HG03469 (cell line): ENCODE measurements around the gene MAP3K13.

ENCODE experiments used
- ATAC-seq: cut with Tn5 transposase; IDR thresholded peaks from one replicate; pipeline ENCODE4 v1.9.1; 2021; ENCODE audit warnings: mild to moderate bottlenecking, moderate library complexity, moderate number of reproducible peaks; ENCODE audit not compliant: unreplicated experiment

Gene MAP3K13

DNA sequence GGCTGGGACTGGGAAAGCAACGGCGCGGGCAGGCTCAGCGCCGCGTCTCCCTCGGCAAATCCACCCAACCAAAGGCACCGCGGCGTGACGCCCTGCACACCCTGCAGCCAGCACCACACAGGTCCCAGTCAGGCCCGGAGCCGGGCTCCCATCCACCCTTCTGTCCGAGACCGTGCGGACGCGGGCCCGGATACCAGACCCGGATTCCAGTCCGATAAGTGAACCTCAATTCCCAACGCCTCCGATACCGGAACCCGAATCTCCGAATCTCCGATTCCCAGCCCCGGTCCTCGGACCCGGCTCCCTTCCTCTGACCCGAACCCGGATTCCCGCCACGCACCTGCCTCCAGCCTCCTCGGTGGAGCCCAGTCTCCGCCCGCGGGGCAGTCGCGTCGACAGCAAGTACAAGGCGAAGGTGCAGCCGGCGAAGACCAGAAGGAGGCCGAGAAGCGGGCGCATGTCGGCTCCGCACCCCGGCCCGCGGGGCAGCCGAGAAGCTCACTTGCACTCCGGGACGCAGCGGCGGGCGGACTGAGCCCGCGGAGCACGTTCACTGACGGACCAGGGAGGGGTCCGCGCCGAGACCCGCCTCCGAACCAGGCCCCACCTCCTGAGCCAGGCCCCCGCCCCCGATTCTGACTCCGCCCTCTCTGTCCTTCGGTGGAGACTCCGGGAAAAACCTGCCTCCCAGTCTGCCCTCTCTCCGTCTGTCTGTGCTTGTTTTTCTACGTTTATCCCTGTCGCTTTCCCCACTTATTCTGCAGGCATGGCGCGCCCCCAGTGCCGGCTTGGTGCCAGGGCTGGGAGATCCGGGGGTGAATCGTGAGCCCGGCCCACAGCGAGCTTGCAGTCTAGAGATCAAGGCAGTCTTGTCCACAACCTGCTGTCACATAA is 135.8 kb downstream of the MAP3K13 start, which contains the start of gene TMEM41A:
Gene TMEM41A (minus strand): TSS at position 533 of the 894 bp plus-strand sequence. CDS start 74 bp downstream, at position 459.
- ATAC-seq: peak; percentile 89

DNA sequence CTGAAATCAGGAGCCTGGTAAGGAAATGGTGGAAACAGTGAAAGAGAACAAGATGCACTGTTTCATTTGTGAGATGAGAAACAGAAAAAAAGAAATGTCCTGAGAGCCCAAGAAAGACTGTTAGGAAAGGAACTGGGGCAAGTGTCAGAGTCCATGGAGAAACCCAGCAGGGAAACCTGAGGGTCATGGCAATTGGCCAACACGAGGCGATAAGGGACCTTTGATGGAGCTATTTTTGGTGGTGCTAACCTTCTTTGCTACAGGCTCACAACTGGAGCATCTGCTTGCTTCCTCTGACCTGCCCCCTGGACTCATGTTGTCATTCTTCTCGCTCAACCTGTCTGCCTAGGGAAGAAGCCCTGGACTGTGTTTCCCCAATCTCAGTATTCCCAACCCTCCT is 140.1 kb downstream of the MAP3K13 start:
- no peak for ATAC-seq

DNA sequence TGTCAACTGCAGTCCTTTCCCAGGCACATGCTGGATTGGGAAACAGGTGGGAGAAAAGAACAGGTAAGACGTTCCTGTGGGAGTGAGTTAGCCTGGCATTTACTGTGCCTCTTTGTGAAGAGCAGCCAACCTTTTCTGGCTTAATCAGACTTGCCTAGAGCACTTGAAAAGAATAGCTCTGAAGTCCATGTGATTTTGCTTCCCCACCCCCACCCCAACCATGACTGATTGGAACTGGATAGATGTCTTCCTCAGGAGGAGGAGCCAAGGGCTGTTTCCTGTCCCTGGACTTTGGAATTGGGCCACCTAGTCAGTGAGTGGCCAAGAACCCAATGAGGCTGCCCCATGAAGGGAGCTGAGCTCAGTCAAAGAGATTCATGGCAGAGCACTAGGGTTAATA is 140.6 kb downstream of the MAP3K13 start:
- ATAC-seq: no peak

DNA sequence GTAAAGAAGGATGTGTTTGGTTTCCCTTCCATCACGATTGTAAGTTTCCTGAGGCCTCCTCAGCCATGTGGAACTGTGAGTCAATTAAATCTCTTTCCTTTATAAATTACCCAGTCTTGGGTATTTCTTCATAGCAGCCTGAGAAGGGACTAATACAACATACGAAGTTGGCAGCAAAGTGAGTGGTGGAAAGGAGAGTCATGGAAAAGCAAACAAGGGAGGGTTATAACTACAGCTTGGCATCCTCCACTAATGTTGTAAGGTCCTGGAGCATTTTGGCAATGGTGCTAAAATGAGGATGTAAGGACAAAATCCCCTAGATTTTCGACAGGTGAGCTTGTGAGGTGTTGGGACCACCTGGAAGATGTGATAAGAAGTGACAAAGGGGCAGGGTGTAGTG is 141.7 kb downstream of the MAP3K13 start:
- no peak for ATAC-seq

DNA sequence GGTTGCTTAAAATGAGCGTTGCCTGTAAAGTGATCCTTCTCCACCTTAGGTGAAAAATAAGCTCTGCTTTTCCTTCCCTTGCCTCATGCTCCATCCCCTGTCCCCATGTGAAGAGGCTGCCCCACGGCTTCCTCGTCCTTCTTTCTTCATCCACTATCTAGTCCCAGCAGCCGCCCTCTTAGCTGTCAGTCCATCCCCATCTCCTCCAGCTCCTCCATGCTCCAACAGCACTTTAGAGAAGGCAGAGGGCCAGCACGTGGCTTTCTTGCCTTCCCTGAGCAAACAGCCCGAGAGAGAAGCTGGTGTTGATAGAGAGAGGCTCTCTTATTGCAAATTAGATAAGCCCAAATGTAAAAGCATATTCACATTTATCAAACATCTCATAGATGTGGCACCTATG is 144.9 kb downstream of the MAP3K13 start:
- ATAC-seq: no peak

DNA sequence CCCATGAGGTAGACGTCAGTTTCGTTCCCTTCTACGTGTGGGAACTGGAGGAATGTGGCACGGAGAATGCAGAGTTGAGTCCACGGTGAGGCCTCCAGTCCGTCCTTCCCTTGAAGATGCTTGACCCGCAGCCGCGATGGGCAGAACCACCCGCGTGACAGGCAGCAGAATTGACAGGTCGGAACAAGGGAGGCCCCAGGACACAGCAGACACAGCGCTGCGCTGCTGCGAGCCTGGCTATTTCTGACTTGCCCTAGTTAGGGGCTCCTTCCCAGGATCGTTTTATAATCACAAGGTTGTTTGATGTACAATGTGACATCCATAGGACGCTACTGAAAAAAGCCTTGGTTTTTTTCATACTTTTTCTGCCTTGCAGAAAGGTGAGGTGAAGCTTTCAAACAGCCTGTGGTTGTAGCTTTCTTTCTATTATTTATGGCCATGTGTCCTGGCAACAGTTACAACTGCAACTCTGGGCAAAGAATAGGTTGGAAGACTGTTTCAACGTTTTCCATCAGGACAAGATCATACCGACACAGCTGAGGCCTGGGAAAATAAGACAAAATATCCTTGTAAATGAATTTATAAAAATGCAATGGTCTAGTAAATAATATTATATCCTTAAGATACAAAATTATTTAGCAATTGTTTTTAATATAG is 145.5 kb downstream of the MAP3K13 start:
- no peak for ATAC-seq

DNA sequence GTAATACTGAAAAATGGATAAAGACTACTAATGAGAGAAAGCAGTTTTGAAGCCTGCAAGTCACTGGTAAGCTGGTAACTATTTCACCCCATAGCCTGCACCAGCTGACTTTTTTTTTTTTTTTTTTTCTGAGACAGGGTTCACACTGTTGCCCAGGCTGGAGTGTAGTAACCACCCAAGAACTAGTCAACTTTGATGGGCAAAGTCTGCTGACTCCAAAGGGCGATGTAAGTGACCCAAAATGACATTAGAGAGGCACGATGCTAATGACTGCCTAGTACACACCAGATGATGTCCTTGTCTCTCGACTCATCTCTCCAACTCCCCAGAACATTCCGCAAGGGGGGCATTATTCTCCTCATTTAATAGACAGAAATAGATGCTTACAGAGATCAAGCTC is 148.8 kb downstream of the MAP3K13 start:
- no peak for ATAC-seq

DNA sequence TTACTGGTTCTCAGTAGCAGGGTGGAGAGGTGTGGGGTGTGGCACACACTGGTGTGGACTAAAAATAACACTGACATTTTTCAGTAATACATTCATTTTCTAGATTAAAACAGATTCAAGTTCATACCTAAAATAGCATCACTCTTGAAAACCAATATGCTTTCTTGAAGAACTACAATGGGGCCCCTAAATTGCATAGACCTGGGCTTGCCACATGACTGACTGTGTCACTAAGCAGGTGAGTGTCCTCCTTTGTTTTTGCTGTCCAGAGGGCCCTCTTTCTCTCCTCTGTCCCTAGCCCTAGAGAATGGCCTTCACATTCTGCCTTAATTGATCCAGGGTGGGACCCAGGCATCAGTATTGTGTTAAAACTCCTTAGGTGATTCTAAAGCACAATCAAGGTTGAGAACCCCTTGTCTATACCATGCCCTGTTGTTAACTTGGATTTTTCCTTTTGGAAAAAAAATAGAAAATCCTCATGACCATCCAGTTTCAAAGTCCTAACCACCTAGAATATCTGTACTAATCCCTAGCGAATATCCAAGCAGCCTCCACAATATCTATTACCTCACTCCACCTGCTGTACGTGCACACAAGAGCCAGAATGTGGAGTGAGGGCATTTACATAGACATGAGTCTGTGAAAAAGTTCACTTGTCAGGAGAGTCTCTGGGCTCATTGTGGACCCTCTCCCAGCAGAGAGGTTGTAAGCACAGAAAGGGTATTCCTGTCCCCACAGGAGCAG is 154.6 kb downstream of the MAP3K13 start:
- no peak for ATAC-seq

DNA sequence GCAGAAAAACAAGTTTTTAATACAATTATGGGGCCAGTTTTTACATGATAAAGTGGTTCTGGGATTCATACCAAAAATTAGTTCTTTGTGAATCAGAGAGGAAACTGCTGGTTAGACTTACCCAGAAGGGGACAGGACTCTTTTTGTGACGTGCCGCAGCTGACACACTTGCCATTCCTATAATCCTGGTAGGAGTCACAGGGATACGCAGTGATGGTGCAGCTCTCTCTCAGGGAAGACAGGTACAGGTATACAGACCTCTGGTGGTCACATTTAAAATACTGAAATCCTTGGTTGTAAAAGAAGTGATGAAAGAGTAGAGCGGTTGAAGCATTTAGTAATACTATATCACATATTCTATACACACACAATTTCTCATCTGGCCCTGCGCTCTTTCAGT is 156.1 kb downstream of the MAP3K13 start:
- no peak for ATAC-seq

DNA sequence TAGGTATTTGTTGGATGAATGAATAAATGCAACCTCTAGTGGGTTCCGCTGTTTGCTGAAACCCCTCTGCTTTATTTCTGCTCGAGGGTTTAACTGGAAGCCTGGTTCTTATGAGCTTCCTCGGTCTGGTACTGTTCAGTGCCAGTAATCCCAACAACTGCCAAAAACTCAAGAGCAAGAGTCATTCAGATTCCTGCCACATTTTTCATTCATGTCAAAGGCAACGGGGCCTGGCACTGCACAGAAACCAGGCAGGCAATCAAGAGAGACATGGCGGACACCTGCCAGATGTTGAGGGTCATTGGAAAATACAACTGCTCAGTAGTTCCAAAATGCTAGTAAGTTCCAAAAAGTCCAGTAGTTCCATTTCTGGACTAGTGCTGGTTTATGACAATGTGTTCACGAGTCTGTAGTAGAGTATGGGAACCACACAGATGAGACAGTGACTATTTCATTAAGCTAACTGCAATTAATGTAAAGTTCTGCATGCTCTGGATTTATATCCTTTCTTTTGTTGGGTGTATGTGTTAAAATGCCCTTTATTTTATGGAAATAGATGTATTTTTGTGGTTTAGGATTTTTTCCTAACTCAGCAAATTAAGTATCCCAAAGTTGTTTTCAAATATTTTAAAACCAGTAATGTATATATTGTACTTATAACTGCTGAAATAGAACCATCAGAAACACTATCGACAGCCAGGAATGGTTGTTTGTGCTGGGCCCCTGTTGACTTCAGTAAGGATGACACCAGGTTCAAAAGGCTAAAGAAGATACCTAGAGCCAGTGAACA is 158.6 kb downstream of the MAP3K13 start:
- ATAC-seq: no peak

DNA sequence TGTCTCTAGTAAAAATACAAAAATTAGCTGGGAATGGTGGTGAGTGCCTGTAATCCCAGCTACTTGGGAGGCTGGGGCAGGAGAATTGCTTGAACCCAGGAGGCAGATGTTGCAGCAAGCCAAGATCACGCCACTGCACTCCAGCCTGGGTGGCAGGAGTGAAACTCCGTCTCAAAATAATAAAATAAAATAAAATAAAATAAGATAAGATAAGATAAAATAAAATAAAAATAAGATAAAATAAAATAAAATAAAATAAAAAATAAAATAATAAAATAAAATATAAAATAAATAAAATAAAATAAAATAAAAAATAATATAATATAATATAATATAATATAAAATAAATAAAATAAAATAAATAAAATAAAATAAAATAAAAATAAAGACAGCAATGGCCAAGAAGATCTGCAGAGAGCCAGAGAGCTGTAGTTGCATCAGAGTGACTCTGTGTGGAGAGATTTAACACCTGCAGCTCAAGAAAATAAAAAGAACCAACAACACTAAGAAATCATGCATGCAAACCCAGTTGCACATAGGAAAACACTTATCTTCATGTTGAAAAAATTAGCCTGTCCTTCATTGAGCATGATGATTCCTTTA is 163.5 kb downstream of the MAP3K13 start:
- no peak for ATAC-seq

DNA sequence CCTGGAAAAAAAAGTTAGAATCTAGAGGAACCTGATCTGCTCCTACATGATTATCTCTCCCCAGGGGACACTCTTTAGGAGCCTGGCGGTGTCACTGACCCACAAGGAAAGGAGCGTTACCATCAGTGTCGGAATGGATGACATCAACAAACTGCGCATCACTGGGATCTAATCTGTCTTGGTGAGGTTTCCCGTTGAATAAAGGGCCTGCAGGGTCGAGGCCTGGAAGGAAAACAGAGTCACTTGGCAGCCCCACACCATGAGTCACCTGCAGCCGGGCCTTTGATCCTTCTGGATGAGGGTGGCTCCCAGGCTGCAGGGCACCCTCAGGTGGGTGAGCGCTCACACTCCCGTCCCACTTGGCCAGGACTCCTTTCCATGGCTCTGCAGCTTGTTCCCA is 164.4 kb downstream of the MAP3K13 start:
- no peak for ATAC-seq

DNA sequence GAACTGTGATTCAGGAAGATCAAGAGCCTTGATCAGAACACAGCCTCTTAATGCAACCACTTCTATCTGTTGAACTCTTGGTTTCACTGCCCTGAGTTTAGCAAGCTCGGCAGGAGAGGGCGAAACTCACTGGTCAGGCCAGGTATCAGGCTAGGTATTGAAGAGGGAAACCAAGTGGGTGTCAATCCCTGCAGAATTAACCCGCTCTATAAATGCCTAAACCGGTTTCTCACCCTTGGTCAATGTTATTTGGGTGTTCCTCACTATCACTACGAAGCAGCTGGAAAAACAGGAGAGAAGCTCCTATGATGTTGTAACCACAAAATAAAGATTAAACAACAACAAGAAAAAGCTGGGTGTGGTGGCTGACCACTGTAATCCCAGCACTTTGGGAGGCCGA is 165.6 kb downstream of the MAP3K13 start:
- ATAC-seq: no peak

DNA sequence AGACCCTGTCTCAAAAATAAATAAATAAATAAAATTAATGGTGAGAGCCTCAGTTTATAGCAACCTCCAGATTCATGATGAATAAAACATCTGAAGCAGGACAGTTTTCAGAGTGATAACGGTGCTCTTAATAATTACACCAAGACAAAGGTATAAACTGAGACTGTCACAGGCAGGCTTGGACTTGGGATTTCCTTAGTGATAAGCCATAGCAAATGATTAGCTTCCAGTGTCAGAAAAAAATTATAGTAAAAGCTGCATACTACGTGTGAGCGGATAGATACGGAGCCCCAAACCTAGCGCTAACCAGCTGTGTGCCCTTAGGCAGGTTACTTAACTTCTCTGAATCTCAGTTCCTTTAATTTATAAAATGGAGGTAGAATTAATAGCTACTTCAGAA is 167.9 kb downstream of the MAP3K13 start:
- no peak for ATAC-seq

DNA sequence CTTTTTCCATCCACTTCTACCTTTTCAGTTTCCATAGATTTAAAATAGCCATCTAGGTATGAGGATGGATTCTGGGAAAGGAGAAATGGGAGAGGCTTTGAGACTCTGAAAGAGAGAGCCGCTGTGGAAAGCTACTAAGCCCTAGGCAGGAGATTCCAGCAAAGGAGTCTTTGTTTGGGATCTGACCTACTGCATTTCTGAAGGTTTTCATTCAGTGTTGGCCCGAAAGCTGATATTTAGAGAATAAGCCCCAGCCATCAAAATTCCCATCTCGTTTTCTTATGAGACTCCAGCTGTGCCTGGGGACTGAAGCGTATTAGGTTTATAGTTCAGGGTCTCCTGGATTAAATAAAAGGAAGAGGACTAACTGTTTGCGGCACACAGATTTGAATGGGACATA is 170.0 kb downstream of the MAP3K13 start:
- no peak for ATAC-seq

DNA sequence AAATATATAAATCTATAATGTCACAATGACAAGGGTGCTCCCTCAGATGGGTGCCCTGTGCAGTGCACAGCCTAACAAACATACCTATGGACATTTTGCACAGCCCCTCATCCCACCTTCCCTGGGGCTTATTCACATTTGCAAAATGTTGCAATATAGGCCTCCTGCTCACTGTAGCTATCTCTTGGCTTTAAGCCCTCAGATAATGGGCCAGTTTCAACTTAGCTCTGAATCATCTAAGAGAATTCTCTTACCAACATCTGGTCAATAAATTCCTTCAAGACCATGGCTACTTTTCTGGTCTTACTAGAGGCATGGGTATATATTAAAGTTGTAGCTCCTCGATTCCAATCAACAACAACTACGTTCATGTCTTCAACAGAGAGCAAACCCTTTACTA is 171.6 kb downstream of the MAP3K13 start:
- ATAC-seq: no peak

DNA sequence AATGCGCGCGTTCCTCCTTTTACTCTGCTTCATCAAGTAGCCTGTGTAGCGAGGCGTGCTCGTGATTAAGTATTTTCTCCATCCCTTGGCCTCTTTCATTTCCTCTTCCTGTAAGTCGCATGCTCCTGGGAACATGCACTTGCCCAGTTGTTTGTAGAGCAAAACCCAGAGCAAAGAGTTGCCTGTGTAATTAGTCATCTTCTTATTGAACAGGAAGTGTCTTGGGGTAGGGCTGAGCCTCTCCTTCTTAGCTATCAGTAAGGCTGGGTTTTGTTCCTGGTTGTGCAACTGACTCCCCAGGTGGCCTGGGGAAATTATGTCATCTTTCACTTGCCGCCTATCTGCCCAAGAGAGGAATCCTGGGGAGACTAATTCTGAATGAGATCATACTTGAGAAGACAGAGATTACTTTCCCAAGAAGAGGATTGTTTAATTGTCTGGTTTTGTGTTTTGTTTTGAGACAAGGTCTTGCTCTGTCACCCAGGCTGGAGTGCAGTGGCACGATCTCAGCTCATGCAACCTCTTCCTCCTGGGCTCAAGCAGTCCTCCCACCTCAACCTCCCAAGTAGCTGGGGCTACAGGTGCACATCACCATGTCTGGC is 174.5 kb downstream of the MAP3K13 start:
- ATAC-seq: peak; percentile 97
